HepG2 (cell line): ENCODE data around the gene TTBK1. TPM values are rescaled to one million over a fixed set of nuclear protein-coding genes. Genes with fewer than 3 reads are reported as not detected.

Experiments used
- CCDC6 ChIP-seq: sonication (generic); formaldehyde crosslinking; IDR thresholded peaks from 2 replicates; pipeline ENCODE4 v1.8.1; 2022; ENCODE audit warnings: mild to moderate bottlenecking, missing genetic modification reagents, moderate library complexity
- CREB1 ChIP-seq, 2 experiments: fragments of 450-650 bp in 1 of 2; IDR thresholded peaks; 2 replicates each; pipeline ENCODE4 v1.6.1; 2016 to 2017; ENCODE audit warnings: control low read depth in 1 of 2, mild to moderate bottlenecking in 1 of 2, missing compliant biosample characterization in 1 of 2, missing genetic modification characterization in 1 of 2
- ETV5 ChIP-seq: IDR thresholded peaks from 2 replicates; pipeline ENCODE4 v1.6.1; 2018; ENCODE audit warnings: missing biosample characterization, missing genetic modification reagents, inconsistent platforms, borderline replicate concordance
- HOXA3 ChIP-seq: sonication (generic); formaldehyde crosslinking; IDR thresholded peaks from 2 replicates; pipeline ENCODE4 v1.5.0; 2020; ENCODE audit warnings: missing genetic modification reagents
- IRF2 ChIP-seq: IDR thresholded peaks from 2 replicates; pipeline ENCODE4 v1.6.1; 2018; ENCODE audit warnings: missing genetic modification reagents, missing compliant biosample characterization
- KLF15 ChIP-seq: sonication (generic); formaldehyde crosslinking; IDR thresholded peaks from 2 replicates; pipeline ENCODE4 v1.8.1; 2023; ENCODE audit warnings: borderline replicate concordance, mild to moderate bottlenecking, inconsistent platforms, missing genetic modification reagents, mixed read lengths
- MIER3 ChIP-seq: IDR thresholded peaks from 2 replicates; pipeline ENCODE4 v1.6.1; 2016; ENCODE audit warnings: missing compliant biosample characterization, borderline replicate concordance
- MTF2 ChIP-seq: sonication (generic); formaldehyde crosslinking; IDR thresholded peaks from 2 replicates; pipeline ENCODE4 v1.5.0; 2020; ENCODE audit warnings: missing genetic modification reagents, borderline replicate concordance
- NFKB2 ChIP-seq: sonication (generic); formaldehyde crosslinking; IDR thresholded peaks from 2 replicates; pipeline ENCODE4 v1.4.0; 2020; ENCODE audit warnings: missing genetic modification reagents, borderline replicate concordance
- NR3C1 ChIP-seq: sonication (generic); formaldehyde crosslinking; IDR thresholded peaks from 2 replicates; pipeline ENCODE4 v1.4.0; 2020; ENCODE audit warnings: missing genetic modification reagents
- RFXAP ChIP-seq: sonication (generic); formaldehyde crosslinking; IDR thresholded peaks from 2 replicates; pipeline ENCODE4 v1.4.0; 2020; ENCODE audit warnings: missing genetic modification reagents, borderline replicate concordance
- SRSF4 ChIP-seq: fragments of 200-400 bp; formaldehyde crosslinking; IDR thresholded peaks from one replicate; pipeline ENCODE4 v1.6.1; 2018; ENCODE audit warnings: mild to moderate bottlenecking, low read depth, low read length, moderate library complexity; ENCODE audit not compliant: poor library complexity, severe bottlenecking
- YEATS2 ChIP-seq: sonication (generic); formaldehyde crosslinking; IDR thresholded peaks from 2 replicates; pipeline ENCODE4 v1.4.0; 2020; ENCODE audit warnings: missing genetic modification reagents, borderline replicate concordance
- ZBTB20 ChIP-seq: sonication (generic); formaldehyde crosslinking; IDR thresholded peaks from 2 replicates; pipeline ENCODE4 v1.8.1; 2023; ENCODE audit warnings: missing genetic modification reagents, low read depth, mild to moderate bottlenecking, borderline replicate concordance
- ZNF235 ChIP-seq: sonication (generic); formaldehyde crosslinking; IDR thresholded peaks from 2 replicates; pipeline ENCODE4 v1.8.1; 2023; ENCODE audit warnings: mild to moderate bottlenecking, missing genetic modification reagents, borderline replicate concordance
- ZNF550 ChIP-seq: sonication (generic); formaldehyde crosslinking; IDR thresholded peaks from 2 replicates; pipeline ENCODE4 v1.4.0; 2020; ENCODE audit warnings: mild to moderate bottlenecking, missing genetic modification reagents, borderline replicate concordance
- ZNF619 ChIP-seq: sonication (generic); formaldehyde crosslinking; IDR thresholded peaks from 2 replicates; pipeline ENCODE4 v1.4.0; 2020; ENCODE audit warnings: mild to moderate bottlenecking, missing genetic modification reagents
- polyA plus RNA-seq, 8 experiments: library from polyadenylated mRNA; depleted of rRNA in 3 of 8; stranded (reverse) in 7 of 8; unstranded in 1 of 8; fragments of >200 nt; fragmentation: Illumina TruSeq in 4 of 8; extraction: Trizol in 4 of 8; gene quantifications; 2 replicates each; pipeline versions ENCODE4 v1.2.1 to v1.2.3, GENCODE V29; 2011 to 2016; ENCODE audit warnings: low read depth in 4 of 8, missing spikeins in 1 of 8, mixed read lengths in 1 of 8; ENCODE audit not compliant: insufficient read depth in 1 of 8
- total RNA-seq, 5 experiments: library from RNA; depleted of rRNA; stranded (reverse); fragments of >200 nt; fragmentation: Illumina TruSeq; extraction: Trizol; gene quantifications; 2 replicates each; pipeline ENCODE4 v1.2.3, GENCODE V29; 2016; ENCODE audit warnings: low read depth in 1 of 5
- TF ChIP-seq, protein P1 (sequence below): sonication (generic); formaldehyde crosslinking; IDR thresholded peaks from 2 replicates; pipeline ENCODE4 v1.5.0; 2020; ENCODE audit warnings: mild to moderate bottlenecking, missing genetic modification reagents
- TF ChIP-seq, protein P2 (sequence below): sonication (generic); formaldehyde crosslinking; IDR thresholded peaks from 2 replicates; pipeline ENCODE4 v1.5.1; 2020; ENCODE audit warnings: mild to moderate bottlenecking, missing genetic modification reagents
- TF ChIP-seq, protein P3 (sequence below): sonication (generic); formaldehyde crosslinking; IDR thresholded peaks from 2 replicates; pipeline ENCODE4 v1.4.0; 2020; ENCODE audit warnings: mild to moderate bottlenecking, low read depth, missing genetic modification reagents

Gene TTBK1
- total and polyA plus RNA-seq, 2 of the 13 experiments (the other 11 are each of a cell fraction or from before 2014, with no cell fraction given) = 0.24 to 0.33 TPM

DNA sequence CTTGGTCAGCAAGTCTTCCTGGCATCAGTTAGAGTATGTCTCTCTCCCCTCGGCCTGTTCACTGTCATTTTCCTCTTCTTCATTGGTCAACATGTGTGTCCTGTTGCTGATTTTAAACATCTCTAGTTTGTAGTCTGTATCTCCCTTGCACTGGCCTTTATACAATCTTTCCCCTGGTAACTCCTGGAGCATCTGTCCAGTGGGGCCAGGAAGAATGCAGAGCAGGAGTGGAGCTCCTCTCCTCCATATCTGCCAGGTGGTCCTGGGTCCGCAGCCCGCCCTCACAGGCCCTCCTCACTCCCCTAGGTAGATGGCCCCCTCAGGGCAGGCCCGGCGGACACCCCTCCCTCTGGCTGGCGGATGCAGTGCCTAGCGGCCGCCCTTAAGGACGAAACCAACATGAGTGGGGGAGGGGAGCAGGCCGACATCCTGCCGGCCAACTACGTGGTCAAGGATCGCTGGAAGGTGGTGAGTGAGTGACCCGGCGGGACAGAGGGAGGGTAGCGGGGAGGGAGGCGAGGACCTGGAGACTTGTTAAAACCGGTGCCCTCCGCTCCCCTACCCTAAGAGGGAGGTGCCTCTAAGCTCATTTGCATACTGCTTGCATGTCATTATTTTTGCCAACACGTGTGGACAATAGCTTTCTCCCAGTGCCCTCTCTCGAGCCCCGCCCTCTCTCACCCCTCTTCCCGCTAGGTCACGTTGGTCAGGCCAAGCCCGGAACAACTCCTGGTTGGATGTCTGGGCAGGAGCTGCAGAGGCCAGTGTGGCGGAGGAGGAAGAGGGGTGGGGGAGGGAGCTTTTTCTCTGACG, 3.2 kb downstream of the TTBK1 start (continued):
- TF ChIP-seq, protein P1, sequence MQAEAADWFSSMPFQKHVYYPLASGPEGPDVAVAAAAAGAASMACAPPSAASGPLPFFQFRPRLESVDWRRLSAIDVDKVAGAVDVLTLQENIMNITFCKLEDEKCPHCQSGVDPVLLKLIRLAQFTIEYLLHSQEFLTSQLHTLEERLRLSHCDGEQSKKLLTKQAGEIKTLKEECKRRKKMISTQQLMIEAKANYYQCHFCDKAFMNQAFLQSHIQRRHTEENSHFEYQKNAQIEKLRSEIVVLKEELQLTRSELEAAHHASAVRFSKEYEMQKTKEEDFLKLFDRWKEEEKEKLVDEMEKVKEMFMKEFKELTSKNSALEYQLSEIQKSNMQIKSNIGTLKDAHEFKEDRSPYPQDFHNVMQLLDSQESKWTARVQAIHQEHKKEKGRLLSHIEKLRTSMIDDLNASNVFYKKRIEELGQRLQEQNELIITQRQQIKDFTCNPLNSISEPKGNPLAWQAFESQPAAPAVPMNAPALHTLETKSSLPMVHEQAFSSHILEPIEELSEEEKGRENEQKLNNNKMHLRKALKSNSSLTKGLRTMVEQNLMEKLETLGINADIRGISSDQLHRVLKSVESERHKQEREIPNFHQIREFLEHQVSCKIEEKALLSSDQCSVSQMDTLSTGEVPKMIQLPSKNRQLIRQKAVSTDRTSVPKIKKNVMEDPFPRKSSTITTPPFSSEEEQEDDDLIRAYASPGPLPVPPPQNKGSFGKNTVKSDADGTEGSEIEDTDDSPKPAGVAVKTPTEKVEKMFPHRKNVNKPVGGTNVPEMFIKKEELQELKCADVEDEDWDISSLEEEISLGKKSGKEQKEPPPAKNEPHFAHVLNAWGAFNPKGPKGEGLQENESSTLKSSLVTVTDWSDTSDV (CRISPR knock-in tag) = no peak
- TF ChIP-seq NFKB2 (CRISPR knock-in tag) (peak; percentile 17; the same call in 1 of the 2 replicates), CCDC6 (CRISPR knock-in tag) (no peak), ZNF235 (CRISPR knock-in tag) (peak; percentile 70; the same call in 1 of the 2 replicates), KLF15 (CRISPR knock-in tag) (0 out of 2 replicates have a peak, but pooled peaks have one; percentile 34), ZNF550 (CRISPR knock-in tag) (peak; percentile 23; the same call in 1 of the 2 replicates), MIER3 (CRISPR knock-in tag) (0 out of 2 replicates have a peak, but pooled peaks have one; percentile 8), ZNF619 (CRISPR knock-in tag) (peak; percentile 47; the same call in 1 of the 2 replicates), HOXA3 (CRISPR knock-in tag) (0 out of 2 replicates have a peak, but pooled peaks have one; percentile 18), YEATS2 (CRISPR knock-in tag) (no peak), SRSF4 (no peak), NR3C1 (CRISPR knock-in tag) (no peak), IRF2 (CRISPR knock-in tag) (no peak), RFXAP (CRISPR knock-in tag) (peak; percentile 17; the same call in 1 of the 2 replicates), MTF2 (CRISPR knock-in tag) (0 out of 2 replicates have a peak, but pooled peaks have one; percentile 2), ZBTB20 (CRISPR knock-in tag) (peak; percentile 44; the same call in 1 of the 2 replicates), CREB1 (IDR thresholded peaks at IDR 0.05) (no peak), CREB1 (CRISPR knock-in tag; IDR thresholded peaks at IDR 0.05) (peak; percentile 70; the same call in 1 of the 2 replicates), ETV5 (CRISPR knock-in tag) (0 out of 2 replicates have a peak, but pooled peaks have one; percentile 20)
- TF ChIP-seq, protein P2, sequence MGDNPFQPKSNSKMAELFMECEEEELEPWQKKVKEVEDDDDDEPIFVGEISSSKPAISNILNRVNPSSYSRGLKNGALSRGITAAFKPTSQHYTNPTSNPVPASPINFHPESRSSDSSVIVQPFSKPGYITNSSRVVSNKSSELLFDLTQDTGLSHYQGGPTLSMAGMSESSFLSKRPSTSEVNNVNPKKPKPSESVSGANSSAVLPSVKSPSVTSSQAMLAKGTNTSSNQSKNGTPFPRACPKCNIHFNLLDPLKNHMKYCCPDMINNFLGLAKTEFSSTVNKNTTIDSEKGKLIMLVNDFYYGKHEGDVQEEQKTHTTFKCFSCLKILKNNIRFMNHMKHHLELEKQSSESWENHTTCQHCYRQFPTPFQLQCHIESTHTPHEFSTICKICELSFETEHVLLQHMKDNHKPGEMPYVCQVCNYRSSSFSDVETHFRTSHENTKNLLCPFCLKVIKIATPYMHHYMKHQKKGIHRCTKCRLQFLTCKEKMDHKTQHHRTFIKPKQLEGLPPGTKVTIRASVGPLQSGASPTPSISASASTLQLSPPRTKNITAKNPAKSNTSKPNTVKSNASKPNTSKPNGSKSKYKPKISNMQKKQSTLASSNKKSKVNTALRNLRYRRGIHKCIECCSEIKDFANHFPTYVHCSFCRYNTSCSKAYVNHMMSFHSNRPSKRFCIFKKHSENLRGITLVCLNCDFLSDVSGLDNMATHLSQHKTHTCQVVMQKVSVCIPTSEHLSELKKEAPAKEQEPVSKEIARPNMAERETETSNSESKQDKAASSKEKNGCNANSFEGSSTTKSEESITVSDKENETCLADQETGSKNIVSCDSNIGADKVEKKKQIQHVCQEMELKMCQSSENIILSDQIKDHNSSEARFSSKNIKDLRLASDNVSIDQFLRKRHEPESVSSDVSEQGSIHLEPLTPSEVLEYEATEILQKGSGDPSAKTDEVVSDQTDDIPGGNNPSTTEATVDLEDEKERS (CRISPR knock-in tag) = peak; percentile 89; the same call in 1 of the 2 replicates
- TF ChIP-seq, protein P3, sequence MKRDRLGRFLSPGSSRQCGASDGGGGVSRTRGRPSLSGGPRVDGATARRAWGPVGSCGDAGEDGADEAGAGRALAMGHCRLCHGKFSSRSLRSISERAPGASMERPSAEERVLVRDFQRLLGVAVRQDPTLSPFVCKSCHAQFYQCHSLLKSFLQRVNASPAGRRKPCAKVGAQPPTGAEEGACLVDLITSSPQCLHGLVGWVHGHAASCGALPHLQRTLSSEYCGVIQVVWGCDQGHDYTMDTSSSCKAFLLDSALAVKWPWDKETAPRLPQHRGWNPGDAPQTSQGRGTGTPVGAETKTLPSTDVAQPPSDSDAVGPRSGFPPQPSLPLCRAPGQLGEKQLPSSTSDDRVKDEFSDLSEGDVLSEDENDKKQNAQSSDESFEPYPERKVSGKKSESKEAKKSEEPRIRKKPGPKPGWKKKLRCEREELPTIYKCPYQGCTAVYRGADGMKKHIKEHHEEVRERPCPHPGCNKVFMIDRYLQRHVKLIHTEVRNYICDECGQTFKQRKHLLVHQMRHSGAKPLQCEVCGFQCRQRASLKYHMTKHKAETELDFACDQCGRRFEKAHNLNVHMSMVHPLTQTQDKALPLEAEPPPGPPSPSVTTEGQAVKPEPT (CRISPR knock-in tag) = peak; percentile 89
